Stimulated activated naive CD8-positive, alpha-beta T cell treated with anti-CD3 and anti-CD28 coated beads, Interleukin-15, amount 100 ng/mL, for 72 hours (primary cell): ENCODE results near the gene KRTAP5-8.
"Not testable (repeated sequence)": the region's sequence is repeated elsewhere in the genome, so short reads cannot be mapped to it uniquely, and the experiment has no call there.

Experiments used
- ATAC-seq: fragments of 150-1000 bp; cut with Tn5 transposase; 2 replicates; pipeline ENCODE4 v1.10.0; 2021; ENCODE audit warnings: mild to moderate bottlenecking, moderate library complexity
- DNase-seq, 2 donors: peaks; one replicate each; pipeline ENCODE4 v3.0.0; 2021 to 2022
- H3K27ac Mint-ChIP-seq, 2 donors: one replicate each; pipeline ENCODE4 v1.8.0; 2022; ENCODE audit warnings: mild to moderate bottlenecking in 2 of 2, mixed read lengths in 2 of 2, moderate library complexity in 2 of 2
- H3K27me3 Mint-ChIP-seq: one replicate; pipeline ENCODE4 v1.8.0; 2022; ENCODE audit warnings: mixed read lengths
- H3K4me1 Mint-ChIP-seq: one replicate; pipeline ENCODE4 v1.8.0; 2022; ENCODE audit warnings: mild to moderate bottlenecking, mixed read lengths
- H3K4me3 Mint-ChIP-seq, 2 donors: one replicate each; pipeline ENCODE4 v1.8.0; 2022; ENCODE audit warnings: mild to moderate bottlenecking in 2 of 2, mixed read lengths in 2 of 2, moderate library complexity in 1 of 2
- H3K9me3 Mint-ChIP-seq, 2 donors: one replicate each; pipeline ENCODE4 v1.8.0; 2022; ENCODE audit warnings: mixed read lengths in 2 of 2

Gene KRTAP5-8

DNA sequence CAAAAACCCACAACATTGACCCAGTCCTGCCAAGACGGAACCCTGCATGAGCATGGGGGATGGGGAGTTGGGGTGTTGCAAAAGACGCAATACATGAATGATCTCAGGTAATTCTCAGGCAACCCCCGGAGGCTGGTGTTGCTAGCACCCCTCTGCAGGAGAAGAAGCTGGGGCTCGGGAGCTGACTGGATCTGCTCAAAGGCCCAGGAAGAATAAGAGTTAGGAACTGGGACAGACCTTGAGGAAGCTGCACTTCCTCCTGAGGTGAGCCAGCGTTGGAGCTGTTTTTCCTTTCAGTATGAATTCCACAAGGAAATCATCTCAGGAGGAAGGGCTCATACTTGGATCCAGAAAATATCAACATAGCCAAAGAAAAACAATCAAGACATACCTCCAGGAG lies 10.3 kb downstream of the KRTAP5-8 start, which contains the start of gene KRTAP5-9:
Gene KRTAP5-9 (plus strand): TSS at position 301 of the 400 bp plus-strand sequence. CDS start 238 bp downstream, outside the sequence.
- no peak for ATAC-seq
- Mint-ChIP-seq H3K9me3 (peaks cover 0 to 13% of the 10 kb centered on the region in 2 donors), H3K27ac (no peak within 1 kb of the TSS)

DNA sequence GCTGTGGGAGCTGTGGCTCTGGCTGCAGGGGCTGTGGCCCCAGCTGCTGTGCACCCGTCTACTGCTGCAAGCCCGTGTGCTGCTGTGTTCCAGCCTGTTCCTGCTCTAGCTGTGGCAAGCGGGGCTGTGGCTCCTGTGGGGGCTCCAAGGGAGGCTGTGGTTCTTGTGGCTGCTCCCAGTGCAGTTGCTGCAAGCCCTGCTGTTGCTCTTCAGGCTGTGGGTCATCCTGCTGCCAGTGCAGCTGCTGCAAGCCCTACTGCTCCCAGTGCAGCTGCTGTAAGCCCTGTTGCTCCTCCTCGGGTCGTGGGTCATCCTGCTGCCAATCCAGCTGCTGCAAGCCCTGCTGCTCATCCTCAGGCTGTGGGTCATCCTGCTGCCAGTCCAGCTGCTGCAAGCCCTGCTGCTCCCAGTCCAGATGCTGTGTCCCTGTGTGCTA lies 10.9 kb downstream of the KRTAP5-8 start:
- no peak for DNase-seq
- ATAC-seq = no peak
- H3K27me3 Mint-ChIP-seq = peaks cover 36% of the 10 kb centered on the region
- no peak overlapping the region for H3K4me3 Mint-ChIP-seq
- peaks cover 0 to 10% of the 10 kb centered on the region in 2 donors for H3K9me3 Mint-ChIP-seq
- peaks cover 8% of the 10 kb centered on the region for H3K4me1 Mint-ChIP-seq
- no peak overlapping the region for H3K27ac Mint-ChIP-seq

More for the DNA sequence above, 10.3 kb downstream of the KRTAP5-8 start, which contains the start of gene KRTAP5-9:
- no peak within 1 kb of the TSS for H3K4me3 Mint-ChIP-seq
- DNase-seq = no peak
- H3K27me3 Mint-ChIP-seq = peaks cover 40% of the 10 kb centered on the region
- peaks cover 14% of the 10 kb centered on the region for H3K4me1 Mint-ChIP-seq

DNA sequence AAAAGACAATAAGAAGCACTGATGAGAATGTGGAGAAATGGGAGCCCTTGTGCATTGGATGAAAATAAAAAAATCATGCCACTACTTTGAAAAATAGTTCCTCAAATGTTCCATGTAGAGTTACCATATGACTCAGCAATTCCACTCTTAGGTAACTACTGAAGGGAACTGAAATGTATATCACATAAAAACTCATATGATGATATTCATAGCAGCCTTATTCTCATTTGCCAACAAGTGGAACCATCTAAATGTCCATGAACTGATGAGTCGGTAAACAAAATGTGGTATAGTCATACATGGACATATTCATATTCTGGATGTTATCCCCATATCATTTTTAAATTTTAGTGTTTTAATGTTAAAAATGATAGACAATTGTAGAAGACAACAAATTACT lies 13.9 kb downstream of the KRTAP5-8 start:
- H3K4me3 Mint-ChIP-seq = no peak overlapping the region

DNA sequence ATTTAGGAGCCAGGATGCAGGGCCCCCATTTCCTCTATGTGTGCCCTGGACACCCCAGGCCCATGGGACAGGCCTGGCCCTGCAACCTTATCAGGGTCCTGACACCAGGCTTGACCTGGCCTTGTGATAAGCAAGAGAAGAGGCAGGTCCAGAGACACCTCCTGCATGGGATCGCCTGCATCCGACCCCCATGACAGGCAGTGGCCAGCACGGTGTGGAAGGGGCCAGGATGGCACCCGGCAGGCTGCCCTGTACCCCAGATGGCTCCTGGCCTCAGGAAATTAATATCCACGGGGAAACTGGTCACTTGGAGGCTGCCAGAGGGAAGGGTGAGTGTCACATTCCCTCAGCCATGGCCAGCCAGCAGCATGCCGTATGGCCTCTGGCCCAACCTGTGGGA lies 17.2 kb downstream of the KRTAP5-8 start:
- Mint-ChIP-seq H3K4me1 (no peaks in the 10 kb centered on the region), H3K4me3 (no peak overlapping the region), H3K9me3 (no peaks in the 10 kb centered on the region), H3K27ac (no peak overlapping the region), H3K27me3 (peaks cover 2% of the 10 kb centered on the region)
- DNase-seq = no peak
- no peak for ATAC-seq

More for the DNA sequence above, 13.9 kb downstream of the KRTAP5-8 start:
- no peak overlapping the region for H3K27ac Mint-ChIP-seq
- H3K27me3 Mint-ChIP-seq = peaks cover 28% of the 10 kb centered on the region
- DNase-seq (no peak), ATAC-seq (no peak)
- no peaks in the 10 kb centered on the region for H3K4me1 Mint-ChIP-seq
- H3K9me3 Mint-ChIP-seq = no peaks in the 10 kb centered on the region

DNA sequence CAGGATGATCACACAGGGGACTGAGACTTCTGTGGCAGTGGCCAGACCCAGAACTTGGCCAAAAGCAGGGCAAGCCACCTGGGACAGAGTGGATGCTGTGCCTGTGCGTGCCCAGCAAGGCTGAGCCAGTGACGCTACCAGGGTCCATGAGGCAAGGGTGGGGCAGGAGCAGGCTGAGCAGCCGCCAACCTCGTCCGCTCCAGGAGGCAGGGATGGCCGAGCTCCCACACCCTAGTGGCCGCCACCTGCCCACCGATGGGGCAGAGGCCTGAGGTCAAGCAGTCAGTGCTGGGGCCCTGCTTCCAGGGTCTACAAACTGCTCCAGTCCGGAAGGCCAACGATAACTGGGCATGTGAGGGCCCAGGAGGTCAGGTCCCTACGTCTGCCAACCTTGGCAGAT lies 17.7 kb downstream of the KRTAP5-8 start:
- Mint-ChIP-seq H3K4me1 (no peaks in the 10 kb centered on the region), H3K27ac (no peak overlapping the region), H3K4me3 (no peak overlapping the region), H3K9me3 (no peaks in the 10 kb centered on the region), H3K27me3 (no peaks in the 10 kb centered on the region)
- DNase-seq (no peak), ATAC-seq (no peak)

DNA sequence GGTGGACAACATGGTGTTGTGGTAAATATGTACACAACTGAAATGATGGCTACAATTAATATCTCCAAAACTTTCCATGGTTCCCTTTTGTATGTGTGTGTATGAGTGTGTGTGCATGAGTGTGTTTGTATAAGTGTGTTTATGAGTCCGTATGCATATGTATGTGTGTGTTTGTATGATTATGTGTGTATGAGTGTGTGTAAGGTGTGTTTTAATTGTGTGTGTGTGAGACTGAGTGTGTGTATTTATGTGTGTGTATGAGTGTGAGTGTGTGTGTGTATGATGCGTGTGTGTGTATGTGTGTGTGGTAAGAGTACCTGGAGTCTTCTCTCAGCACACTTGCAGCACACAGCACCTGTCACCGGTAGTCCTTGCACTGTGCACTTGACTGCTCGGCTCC lies 18.2 kb downstream of the KRTAP5-8 start:
- Mint-ChIP-seq H3K4me3 (no peak overlapping the region), H3K9me3 (no peaks in the 10 kb centered on the region), H3K4me1 (no peaks in the 10 kb centered on the region), H3K27me3 (peaks cover 4% of the 10 kb centered on the region), H3K27ac (no peak overlapping the region)
- ATAC-seq = no peak
- DNase-seq = no peak

DNA sequence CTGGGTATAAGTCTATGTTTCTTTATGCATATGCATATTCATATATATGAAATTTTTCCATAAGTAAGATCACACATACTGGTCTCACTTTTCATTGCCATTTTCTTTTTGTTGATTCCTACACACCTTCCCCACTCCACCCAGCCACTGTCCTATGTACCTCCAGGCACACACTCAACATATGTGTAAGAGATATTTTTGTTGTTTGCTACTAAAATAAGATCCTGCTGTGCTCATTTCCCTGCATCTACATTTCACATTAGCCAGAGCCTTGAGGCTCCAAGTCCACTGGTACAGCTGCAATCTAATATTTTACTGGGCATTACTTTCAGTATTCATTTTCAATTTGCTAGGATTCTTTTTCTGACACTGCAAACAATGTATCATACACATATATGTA lies 19.4 kb downstream of the KRTAP5-8 start:
- DNase-seq = no peak
- H3K27me3 Mint-ChIP-seq = peaks cover 16% of the 10 kb centered on the region
- no peak for ATAC-seq
- no peak overlapping the region for H3K27ac Mint-ChIP-seq
- no peaks in the 10 kb centered on the region for H3K9me3 Mint-ChIP-seq
- no peaks in the 10 kb centered on the region for H3K4me1 Mint-ChIP-seq
- no peak overlapping the region for H3K4me3 Mint-ChIP-seq

DNA sequence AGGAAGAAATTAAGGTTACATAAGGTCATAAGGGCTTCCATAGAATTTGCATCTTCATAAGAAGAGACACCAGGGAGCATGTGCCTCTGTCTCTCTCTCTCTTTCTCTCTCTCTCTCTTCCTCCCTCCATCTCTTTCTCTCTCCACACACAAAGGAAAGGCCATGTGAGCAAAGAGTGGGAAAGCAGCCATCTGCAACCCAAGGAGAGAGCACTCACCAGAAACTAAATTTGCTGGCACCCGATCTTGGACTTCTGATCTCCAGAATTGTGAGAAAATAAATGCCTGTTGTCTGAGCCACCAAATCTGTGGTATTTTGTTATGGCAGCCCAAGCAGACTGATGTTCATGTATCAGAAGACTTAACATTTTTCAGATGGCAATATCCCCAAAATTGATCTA lies 21.2 kb downstream of the KRTAP5-8 start:
- no peaks in the 10 kb centered on the region for H3K4me1 Mint-ChIP-seq
- H3K9me3 Mint-ChIP-seq = no peaks in the 10 kb centered on the region
- H3K27ac Mint-ChIP-seq = no peak overlapping the region

DNA sequence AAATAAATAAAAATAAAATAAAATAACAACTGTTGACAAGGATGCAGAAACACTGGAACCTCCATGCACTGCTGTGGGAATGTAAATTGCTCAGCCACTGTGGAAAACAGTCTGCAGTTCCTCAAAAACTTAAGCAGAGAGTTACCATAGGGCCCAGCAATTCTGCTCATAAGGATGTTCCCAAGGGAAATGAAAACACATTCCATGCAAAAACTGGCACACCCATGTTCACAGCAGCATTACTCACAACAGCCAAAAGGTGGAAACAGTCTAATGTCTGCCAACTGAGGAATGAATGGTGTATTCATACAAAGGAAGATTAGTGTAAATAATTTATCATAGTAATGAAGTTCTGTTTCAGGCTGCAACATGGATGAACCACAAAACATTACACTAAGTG lies 24.3 kb downstream of the KRTAP5-8 start:
- ATAC-seq = no peak
- H3K4me1 Mint-ChIP-seq = no peaks in the 10 kb centered on the region
- DNase-seq = no peak
- H3K27ac Mint-ChIP-seq = no peak overlapping the region
- no peaks in the 10 kb centered on the region for H3K9me3 Mint-ChIP-seq
- no peak overlapping the region for H3K4me3 Mint-ChIP-seq
- H3K27me3 Mint-ChIP-seq = peaks cover 55% of the 10 kb centered on the region

More for the DNA sequence above, 21.2 kb downstream of the KRTAP5-8 start:
- no peak for DNase-seq
- H3K4me3 Mint-ChIP-seq = no peak overlapping the region
- ATAC-seq = no peak
- H3K27me3 Mint-ChIP-seq = peaks cover 32% of the 10 kb centered on the region

DNA sequence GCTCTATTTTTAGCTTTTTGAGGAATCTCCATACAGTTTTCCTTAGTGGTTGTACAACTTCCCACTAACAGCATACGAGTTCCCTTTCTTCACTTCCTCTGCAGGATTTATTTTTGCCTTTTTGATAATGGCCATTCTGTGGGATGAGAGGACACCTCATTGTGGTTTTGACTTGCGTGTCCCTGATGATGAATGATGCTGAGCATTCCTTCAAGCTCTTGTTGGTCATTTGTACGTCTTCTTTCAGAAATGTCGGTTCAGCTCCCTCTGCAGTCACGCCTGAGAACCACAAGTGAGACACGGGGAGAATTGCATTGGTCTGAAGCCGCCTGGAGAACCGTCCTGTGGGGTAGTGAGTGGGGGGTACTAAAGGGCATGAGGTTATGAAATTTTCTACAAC lies 25.6 kb downstream of the KRTAP5-8 start:
- H3K4me1 Mint-ChIP-seq = no peaks in the 10 kb centered on the region
- ATAC-seq = no peak
- H3K27ac Mint-ChIP-seq = no peak overlapping the region
- no peak for DNase-seq
- peaks cover 55% of the 10 kb centered on the region for H3K27me3 Mint-ChIP-seq
- H3K9me3 Mint-ChIP-seq = no peaks in the 10 kb centered on the region
- H3K4me3 Mint-ChIP-seq = no peak overlapping the region

DNA sequence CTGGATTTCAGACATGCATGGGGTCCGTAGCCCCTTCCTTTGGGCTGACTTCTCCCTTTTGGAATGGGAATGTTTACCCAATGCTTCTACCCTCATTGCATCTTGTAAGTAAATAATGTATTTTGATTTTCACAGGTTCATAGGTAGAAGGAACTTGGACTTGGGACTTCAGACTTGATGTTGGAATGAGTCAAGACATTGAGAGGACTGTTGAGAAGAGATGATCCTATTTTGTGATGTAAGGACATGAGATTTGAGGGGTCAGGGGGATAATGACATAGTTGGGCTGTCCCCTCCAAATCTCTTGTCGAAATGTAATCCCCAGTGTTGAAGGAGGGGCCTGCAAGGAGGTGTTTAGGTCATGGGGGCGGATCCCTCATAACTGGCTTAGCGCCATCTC lies 26.6 kb downstream of the KRTAP5-8 start:
- peaks cover 55% of the 10 kb centered on the region for H3K27me3 Mint-ChIP-seq
- H3K9me3 Mint-ChIP-seq = no peaks in the 10 kb centered on the region
- H3K4me3 Mint-ChIP-seq = no peak overlapping the region
- DNase-seq = no peak
- no peaks in the 10 kb centered on the region for H3K4me1 Mint-ChIP-seq
- no peak for ATAC-seq
- no peak overlapping the region for H3K27ac Mint-ChIP-seq

DNA sequence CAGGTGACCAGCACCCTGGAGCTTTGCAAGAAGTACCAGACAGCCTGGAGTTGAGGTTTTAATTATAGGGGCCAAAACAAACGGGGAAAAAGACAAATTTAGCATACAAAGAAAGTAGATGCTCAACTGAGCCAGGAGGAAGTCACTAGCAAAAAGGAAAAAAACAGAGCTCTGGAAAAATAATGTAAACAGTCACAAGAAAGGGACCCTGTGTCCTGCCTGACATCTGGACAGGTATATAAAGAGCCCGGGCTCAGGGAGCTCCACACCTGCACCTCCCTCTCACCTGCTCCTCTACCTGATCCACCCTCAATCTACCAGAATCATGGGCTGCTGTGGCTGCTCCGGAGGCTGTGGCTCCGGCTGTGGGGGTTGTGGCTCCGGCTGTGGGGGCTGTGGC lies 27.4 kb downstream of the KRTAP5-8 start, which contains the start of gene KRTAP5-10:
Gene KRTAP5-10 (plus strand): TSS at position 301 of the 400 bp plus-strand sequence. CDS start 25 bp downstream, at position 326.
- Mint-ChIP-seq H3K4me1 (no peaks in the 10 kb centered on the region), H3K4me3 (no peak within 1 kb of the TSS), H3K9me3 (no peaks in the 10 kb centered on the region), H3K27me3 (peaks cover 55% of the 10 kb centered on the region), H3K27ac (no peak within 1 kb of the TSS)
- DNase-seq (no peak), ATAC-seq (no peak)

DNA sequence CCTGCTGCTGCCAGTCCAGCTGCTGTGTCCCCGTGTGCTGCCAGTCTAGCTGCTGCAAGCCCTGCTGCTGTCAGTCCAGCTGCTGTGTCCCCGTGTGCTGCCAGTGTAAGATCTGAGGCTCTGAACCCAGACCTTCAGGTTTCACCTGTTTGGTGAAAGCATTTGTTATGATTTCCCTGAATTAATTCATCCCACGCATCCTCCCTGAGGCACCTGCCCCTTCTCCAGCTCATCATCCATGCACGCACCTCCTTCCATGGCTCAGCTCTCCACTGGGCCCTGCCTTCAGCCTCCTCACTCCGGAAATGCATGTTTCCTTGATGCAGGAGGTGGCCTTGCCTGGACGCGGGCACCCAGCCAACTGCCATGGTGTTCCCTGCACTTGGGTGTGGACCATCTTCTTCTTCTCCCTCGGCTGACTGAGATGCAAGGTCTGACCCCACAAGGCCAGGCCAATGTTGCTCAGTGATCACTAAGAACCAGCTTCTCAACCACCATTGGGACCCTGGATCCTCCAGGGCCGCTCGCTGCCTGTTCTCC lies 28.3 kb downstream of the KRTAP5-8 start:
- Mint-ChIP-seq H3K27ac (no peak overlapping the region), H3K9me3 (no peaks in the 10 kb centered on the region), H3K4me1 (no peaks in the 10 kb centered on the region), H3K27me3 (peaks cover 50% of the 10 kb centered on the region), H3K4me3 (no peak overlapping the region)
- ATAC-seq (no peak), DNase-seq (no peak)

DNA sequence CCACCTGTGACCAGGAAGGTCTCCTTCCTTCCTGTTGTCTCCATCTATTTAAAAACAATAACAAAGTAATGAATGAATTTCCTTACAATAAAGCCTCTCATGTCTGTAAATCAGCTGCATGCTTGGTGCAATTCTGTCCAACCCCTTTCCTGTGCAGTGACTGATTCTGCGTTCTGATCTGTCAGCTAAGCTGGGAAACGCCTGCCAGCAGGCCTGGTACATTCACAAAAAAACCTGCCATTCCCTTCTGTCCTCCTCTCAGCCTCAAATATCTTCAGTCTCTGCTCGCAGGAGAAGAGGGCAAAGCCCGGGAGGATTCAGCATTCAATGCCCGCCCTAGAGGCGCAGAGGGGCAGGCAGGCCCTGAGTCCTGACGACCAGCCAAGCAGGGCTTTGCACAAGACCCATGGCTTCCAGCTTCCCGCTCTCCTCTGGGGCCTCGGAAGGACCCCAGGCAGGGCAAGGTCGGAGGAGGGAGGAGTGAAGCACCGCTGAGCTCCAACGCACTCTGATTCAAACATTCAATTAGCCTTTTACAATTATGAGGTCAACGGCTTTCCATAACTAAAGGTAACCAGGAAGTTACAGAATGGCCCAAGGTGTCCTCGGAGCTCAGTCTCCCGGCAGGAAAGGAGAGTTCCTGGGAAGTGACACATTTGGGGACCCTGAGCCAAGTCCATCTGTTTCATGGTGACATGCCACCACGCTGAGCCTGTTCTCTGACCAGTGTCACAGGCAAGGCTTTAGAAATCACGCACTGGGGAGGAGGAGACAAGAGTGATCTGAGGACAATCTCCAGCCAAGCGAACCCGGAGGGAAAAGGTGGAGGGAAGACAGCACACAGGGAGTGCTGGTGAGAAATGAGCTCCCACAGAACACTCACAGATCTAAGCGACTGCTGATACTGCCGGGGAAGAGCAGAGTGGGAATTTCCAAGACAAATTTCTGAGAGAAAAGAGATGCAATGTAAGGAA lies 29.1 kb downstream of the KRTAP5-8 start:
- not testable (repeated sequence) for ATAC-seq, H3K27ac Mint-ChIP-seq, H3K4me3 Mint-ChIP-seq, H3K9me3 Mint-ChIP-seq, DNase-seq, H3K4me1 Mint-ChIP-seq
- peaks cover 42% of the 10 kb centered on the region for H3K27me3 Mint-ChIP-seq

DNA sequence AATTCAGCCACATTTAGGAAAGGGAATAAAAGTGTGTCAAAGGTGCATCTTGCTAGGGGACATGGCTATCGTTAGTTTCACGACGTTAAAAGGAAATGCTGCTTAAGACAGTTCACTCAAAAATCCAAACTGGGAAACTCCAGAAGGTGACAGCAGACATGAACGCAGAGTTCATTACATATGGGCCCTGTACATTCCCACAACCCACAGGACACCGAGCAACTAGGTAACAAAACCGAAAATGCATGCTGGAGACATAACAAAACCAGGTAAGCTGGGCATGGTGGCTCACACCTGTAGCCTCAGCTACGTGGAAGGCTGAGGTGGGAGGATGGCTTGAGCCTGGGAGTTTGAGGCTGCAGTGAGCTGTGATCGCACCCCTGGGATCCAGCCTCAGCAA lies 29.8 kb downstream of the KRTAP5-8 start:
- not testable (repeated sequence) for H3K9me3 Mint-ChIP-seq, H3K27ac Mint-ChIP-seq, DNase-seq, H3K4me1 Mint-ChIP-seq, ATAC-seq, H3K4me3 Mint-ChIP-seq
- peaks cover 35% of the 10 kb centered on the region for H3K27me3 Mint-ChIP-seq

DNA sequence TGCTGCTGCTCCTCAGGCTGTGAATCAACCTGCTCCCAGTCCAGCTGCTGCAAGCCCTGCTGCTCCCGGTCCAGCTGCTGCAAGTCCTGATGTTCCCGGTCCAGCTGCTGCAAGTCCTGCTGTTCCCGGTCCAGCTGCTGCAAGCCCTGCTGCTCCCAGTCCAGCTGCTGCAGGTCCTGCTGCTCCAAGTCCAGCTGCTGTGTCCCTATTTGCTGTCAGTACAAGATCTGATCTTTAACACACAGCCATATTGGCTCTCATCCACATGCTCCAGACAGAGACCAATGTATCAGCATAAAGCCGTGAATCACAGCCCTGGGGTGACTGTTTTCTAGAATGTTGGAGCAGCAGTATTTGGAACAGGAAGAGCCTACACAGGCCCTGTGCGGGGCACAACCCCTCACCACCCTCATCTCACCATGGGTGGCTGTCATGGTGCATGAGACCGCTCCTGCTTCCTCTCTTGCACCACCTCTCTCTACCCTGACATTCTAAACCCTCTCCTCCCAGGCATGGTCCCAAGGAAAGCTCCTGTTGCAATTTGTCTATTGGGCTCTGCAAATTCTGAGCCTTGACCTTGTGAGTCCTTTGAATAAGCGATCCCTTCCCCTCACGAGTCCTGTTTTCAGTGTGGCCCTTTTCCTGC lies 31.0 kb downstream of the KRTAP5-8 start:
- no peaks in the 10 kb centered on the region for H3K4me1 Mint-ChIP-seq
- peaks cover 25% of the 10 kb centered on the region for H3K27me3 Mint-ChIP-seq
- no peak for ATAC-seq

More for the DNA sequence above, 31.0 kb downstream of the KRTAP5-8 start:
- Mint-ChIP-seq H3K4me3 (no peak overlapping the region), H3K27ac (no peak overlapping the region), H3K9me3 (no peaks in the 10 kb centered on the region)
- no peak for DNase-seq
